Right cardiac atrium (tissue), 5 donors: ENCODE results near the gene ADA. TPM values are rescaled to one million over a fixed set of nuclear protein-coding genes. Genes with fewer than 3 reads are reported as not detected.
A peak's percentile ranks its signal among the peaks of the same experiment; 100 is the strongest.

ENCODE experiments used
- ATAC-seq, 2 donors: fragments of 200-7000 bp; cut with Tn5 transposase; one replicate each; pipeline versions ENCODE4 v1.8.0 to v1.9.1; 2020; ENCODE audit warnings: moderate library complexity in 2 of 2, mild to moderate bottlenecking in 1 of 2
- DNase-seq, 3 donors: peaks; one replicate each; pipeline ENCODE4 v3.0.0-alpha.2; 2020
- H3K27ac ChIP-seq: one replicate; pipeline ENCODE4 v1.5.1; 2013; ENCODE audit warnings: mild to moderate bottlenecking, low read length, control low read depth, moderate library complexity
- H3K27me3 ChIP-seq: one replicate; pipeline ENCODE4 v1.6.1; 2013; ENCODE audit not compliant: control insufficient read depth, insufficient read depth
- H3K4me1 ChIP-seq: one replicate; pipeline ENCODE4 v1.6.1; 2013; ENCODE audit warnings: low read length; ENCODE audit not compliant: control insufficient read depth, insufficient read depth
- H3K4me3 ChIP-seq: one replicate; pipeline ENCODE4 v1.5.1; 2013; ENCODE audit warnings: low read length, control low read depth
- H3K9me3 ChIP-seq: one replicate; pipeline ENCODE4 v1.6.1; 2013; ENCODE audit warnings: low read length; ENCODE audit not compliant: control insufficient read depth
- WGBS: extraction: QIAGEN DNeasy Blood & Tissue Kit; methylation state at CpG from one replicate; pipeline ENCODE4 v1.1.7; 2013; 5-methylcytosine and 5-hydroxymethylcytosine counted together
- intact Hi-C, 4 donors: fragments of 100-400 bp; cut with DNase I; formaldehyde crosslinking; loops; one replicate each; pipeline versions ENCODE4 v1.11.0 to v1.14.0; 2022 to 2023
- polyA plus RNA-seq: library from polyadenylated mRNA; stranded (reverse); fragments of 200-250 nt; gene quantifications from one replicate; pipeline ENCODE4 v1.2.3, GENCODE V29; 2013
- total RNA-seq, 4 donors: library from RNA; stranded (reverse); fragmentation: NEBNext Ultra II Directional; extraction: Animal tissue kit (Norgen Biotek cat#: 25700); gene quantifications; one replicate each; pipeline ENCODE4 v1.2.1, GENCODE V29; 2021
- donor health status: healthy with polysubstance abuse.
- donor health status: DM: no; HTN: yes; CAD: no.
- donor health status: DM: no; HTN: no; CAD: no.
- donor health status: DM: no; HTN: yes; CAD: no; lungs with severe emphysema.
- donor health status: DM: yes; HTN: yes; CAD: no.

The ADA gene
- total and polyA plus RNA-seq, 5 donors, result 11.6 to 22.8 (median 12.4) TPM

- Histone ChIP-seq H3K27ac (peak overlapping the region; percentile 61), H3K4me3 (no peak overlapping the region), H3K9me3 (no peaks in the 10 kb centered on the region), H3K4me1 (peaks cover 29% of the 10 kb centered on the region), H3K27me3 (no peaks in the 10 kb centered on the region)
- WGBS, result 74% methylated on average over 7 of the region's 7 CpGs
- DNase-seq, result no peak
- intact Hi-C loops, result no loop called here
- ATAC-seq, result no peak
Observed at GRCh38 chr20:44644667-44645131, 6.8 kb downstream of the ADA start.

GRCh38 chr20:44644230-44644617 lies 7.3 kb downstream of the ADA start:
- H3K27ac ChIP-seq, result peak overlapping the region; percentile 61
- intact Hi-C loops, result no loop called here
- H3K27me3 ChIP-seq, result no peaks in the 10 kb centered on the region
- peaks cover 28% of the 10 kb centered on the region for H3K4me1 ChIP-seq
- H3K9me3 ChIP-seq, result no peaks in the 10 kb centered on the region
- 68% methylated on average over 8 of the region's 8 CpGs for WGBS
- H3K4me3 ChIP-seq, result no peak overlapping the region
- DNase-seq, result no peak
- ATAC-seq, result no peak

GRCh38 chr20:44643596-44644229 lies 7.8 kb downstream of the ADA start:
- intact Hi-C loops, result no loop called here
- peak; percentile 68 to 91 for ATAC-seq
- Histone ChIP-seq H3K27me3 (no peaks in the 10 kb centered on the region), H3K27ac (peak overlapping the region; percentile 61), H3K4me1 (peaks cover 26% of the 10 kb centered on the region), H3K4me3 (no peak overlapping the region), H3K9me3 (no peaks in the 10 kb centered on the region)
- 37% methylated on average over 16 of the region's 16 CpGs for WGBS
- peak; percentile 87 to 91 (median 90) for DNase-seq

- H3K4me3 ChIP-seq, result no peak overlapping the region
- ATAC-seq (no peak), DNase-seq (no peak)
- H3K27ac ChIP-seq, result peak overlapping the region; percentile 61
- peaks cover 26% of the 10 kb centered on the region for H3K4me1 ChIP-seq
- intact Hi-C loops, result no loop called here
- 44% methylated on average over 1 of the region's 1 CpG for WGBS
- no peaks in the 10 kb centered on the region for H3K9me3 ChIP-seq
- no peaks in the 10 kb centered on the region for H3K27me3 ChIP-seq
Observed at GRCh38 chr20:44643154-44643519, 8.4 kb downstream of the ADA start.

- Histone ChIP-seq H3K4me3 (peak overlapping the region; percentile 23), H3K27ac (peak overlapping the region; percentile 61), H3K27me3 (no peaks in the 10 kb centered on the region), H3K4me1 (peaks cover 26% of the 10 kb centered on the region), H3K9me3 (no peaks in the 10 kb centered on the region)
- DNase-seq, result peak; percentile 82 to 91 (median 90)
- peak; percentile 61 to 65 for ATAC-seq
- whole genome bisulfite sequencing, result 17% methylated on average over 17 of the region's 17 CpGs
- intact Hi-C loops, result no loop called here
Observed at GRCh38 chr20:44642203-44643153, 9.0 kb downstream of the ADA start.

- no peaks in the 10 kb centered on the region for H3K27me3 ChIP-seq
- no peak overlapping the region for H3K4me3 ChIP-seq
- H3K4me1 ChIP-seq, result peaks cover 29% of the 10 kb centered on the region
- intact Hi-C loops, result no loop called here
- no peak for ATAC-seq
- WGBS, result 84% methylated on average over 5 of the region's 5 CpGs
- peak overlapping the region; percentile 13 for H3K27ac ChIP-seq
- H3K9me3 ChIP-seq, result no peaks in the 10 kb centered on the region
- DNase-seq, result no peak
Observed at GRCh38 chr20:44641325-44641724, 10.2 kb downstream of the ADA start.

GRCh38 chr20:44640522-44640921 lies 11.0 kb downstream of the ADA start:
- Histone ChIP-seq H3K9me3 (no peaks in the 10 kb centered on the region), H3K27me3 (no peaks in the 10 kb centered on the region), H3K4me1 (peaks cover 26% of the 10 kb centered on the region), H3K27ac (no peak overlapping the region), H3K4me3 (no peak overlapping the region)
- DNase-seq, result no peak
- WGBS, result 95% methylated on average over 2 of the region's 2 CpGs
- intact Hi-C loops, result no loop called here
- no peak for ATAC-seq

GRCh38 chr20:44637522-44638372 lies 13.8 kb downstream of the ADA start:
- Histone ChIP-seq H3K27ac (peak overlapping the region; percentile 86), H3K4me1 (peaks cover 16% of the 10 kb centered on the region), H3K9me3 (no peaks in the 10 kb centered on the region), H3K4me3 (no peak overlapping the region), H3K27me3 (no peaks in the 10 kb centered on the region)
- peak; percentile 95 to 96 for ATAC-seq
- intact Hi-C loops, result no loop called here
- peak; percentile 94 to 97 (median 95) for DNase-seq
- WGBS, result 47% methylated on average over 11 of the region's 11 CpGs

- H3K9me3 ChIP-seq, result no peaks in the 10 kb centered on the region
- WGBS, result 74% methylated on average over 5 of the region's 5 CpGs
- no peak overlapping the region for H3K4me3 ChIP-seq
- DNase-seq, result peak in 2 of 3 donors; percentile 66 to 80
- H3K27me3 ChIP-seq, result no peaks in the 10 kb centered on the region
- intact Hi-C loops, result no loop called here
- H3K4me1 ChIP-seq, result peaks cover 10% of the 10 kb centered on the region
- peak in 1 of 2 donors; percentile 4 for ATAC-seq
- H3K27ac ChIP-seq, result peak overlapping the region; percentile 86
Observed at GRCh38 chr20:44637042-44637441, 14.5 kb downstream of the ADA start.

- peak in 2 of 3 donors; percentile 44 to 56 for DNase-seq
- intact Hi-C loops, result no loop called here
- peaks cover 8% of the 10 kb centered on the region for H3K4me1 ChIP-seq
- H3K4me3 ChIP-seq, result no peak overlapping the region
- H3K27me3 ChIP-seq, result no peaks in the 10 kb centered on the region
- no peaks in the 10 kb centered on the region for H3K9me3 ChIP-seq
- no peak for ATAC-seq
- WGBS, result 87% methylated on average over 4 of the region's 4 CpGs
- no peak overlapping the region for H3K27ac ChIP-seq
Observed at GRCh38 chr20:44635877-44636276, 15.6 kb downstream of the ADA start.
